GM12875 (cell line): Measurements from ENCODE around the gene HCCS.

Experiments used
- H3K4me3 ChIP-seq: one replicate; pipeline ENCODE4 v1.5.1; 2011; ENCODE audit warnings: low read depth, low read length, control low read depth
- CTCF ChIP-seq: IDR thresholded peaks from 2 replicates; pipeline ENCODE4 v1.5.1; 2011; ENCODE audit warnings: low read depth, mild to moderate bottlenecking, control low read depth, inconsistent platforms, low read length, moderate library complexity, borderline replicate concordance; ENCODE audit not compliant: insufficient read depth

HCCS gene

GRCh38 chrX:11081511-11081910, 29.6 kb upstream of the HCCS start:
- no peak for TF ChIP-seq CTCF
- no peak overlapping the region for H3K4me3 ChIP-seq

GRCh38 chrX:11085305-11085704, 25.8 kb upstream of the HCCS start:
- no peak for TF ChIP-seq CTCF
- H3K4me3 ChIP-seq: no peak overlapping the region

GRCh38 chrX:11089802-11090201, 21.3 kb upstream of the HCCS start:
- TF ChIP-seq CTCF: no peak
- H3K4me3 ChIP-seq: no peak overlapping the region

- no peak for TF ChIP-seq CTCF
- no peak overlapping the region for H3K4me3 ChIP-seq
These were observed 13.2 kb upstream of the HCCS start for GRCh38 chrX:11097933-11098332.

- H3K4me3 ChIP-seq: no peak overlapping the region
- TF ChIP-seq CTCF: no peak
These were observed 11.7 kb upstream of the HCCS start for GRCh38 chrX:11099465-11099864.

GRCh38 chrX:11100281-11101035, 10.7 kb upstream of the HCCS start:
- TF ChIP-seq CTCF: 0 out of 2 replicates have a peak, but pooled peaks have one; percentile 33

GRCh38 chrX:11103006-11103405, 8.1 kb upstream of the HCCS start:
- H3K4me3 ChIP-seq: no peak overlapping the region
- TF ChIP-seq CTCF: no peak

More at GRCh38 chrX:11100281-11101035, 10.7 kb upstream of the HCCS start:
- no peak overlapping the region for H3K4me3 ChIP-seq
